NCI-H128 (cell line): ENCODE data around the gene CRB2.

Source experiments
- DNase-seq: peaks from one replicate; lab custom pipeline; 2025; ENCODE audit not compliant: unreplicated experiment; lab: John Stamatoyannopoulos, UW

Gene CRB2

DNA sequence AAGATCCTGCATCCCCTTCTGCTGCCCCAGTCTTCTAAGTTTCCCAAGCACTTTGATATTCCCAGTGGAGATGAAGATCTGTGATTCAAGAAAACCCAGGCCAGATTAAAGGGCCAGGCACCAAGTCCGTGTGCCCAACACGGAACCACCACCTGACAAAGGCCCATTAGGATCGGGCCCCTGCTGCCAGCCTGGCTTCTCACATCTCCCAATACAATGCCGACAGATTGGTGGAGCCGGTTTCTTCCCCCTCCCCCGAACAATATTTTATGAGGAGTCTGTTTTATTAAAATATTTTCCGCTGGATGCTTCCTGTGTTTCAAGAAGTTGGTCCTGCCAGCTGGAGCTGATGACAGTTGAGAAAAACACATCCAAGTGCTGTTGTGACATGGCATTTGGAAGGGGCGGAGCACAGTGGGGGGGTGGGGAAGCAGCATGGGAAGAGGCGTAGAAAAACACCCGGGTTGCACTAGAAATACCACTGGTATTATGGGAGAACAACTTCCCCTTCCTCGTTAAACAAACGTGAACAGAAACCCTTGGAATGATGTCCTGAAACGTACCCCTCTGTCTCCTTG is 45.0 kb downstream of the CRB2 start:
- no peak for DNase-seq

GRCh38 chr9:123401879-123402513 is 46.0 kb downstream of the CRB2 start:
- DNase-seq: no peak

- no peak for DNase-seq
These were observed 47.0 kb downstream of the CRB2 start for GRCh38 chr9:123402981-123403509.

DNA sequence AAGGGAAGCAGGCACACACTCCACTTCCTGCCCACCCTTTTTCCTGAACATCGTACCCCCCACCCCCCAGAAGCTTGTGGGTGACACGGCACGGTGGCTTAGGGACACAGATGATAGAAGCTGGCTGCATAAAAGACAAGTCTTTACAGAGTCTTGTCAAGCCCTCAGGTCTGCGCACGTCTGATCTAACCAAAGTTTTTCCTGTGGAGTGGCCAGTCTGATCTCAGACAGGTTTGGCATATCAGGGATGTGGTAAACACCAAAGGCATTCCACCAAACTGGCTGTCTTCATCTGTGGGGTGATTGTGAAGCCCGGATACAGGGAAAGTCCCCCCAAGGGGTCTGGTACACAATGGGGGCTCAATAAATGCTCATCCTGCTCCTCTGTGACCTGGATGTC is 50.0 kb downstream of the CRB2 start:
- no peak for DNase-seq

DNA sequence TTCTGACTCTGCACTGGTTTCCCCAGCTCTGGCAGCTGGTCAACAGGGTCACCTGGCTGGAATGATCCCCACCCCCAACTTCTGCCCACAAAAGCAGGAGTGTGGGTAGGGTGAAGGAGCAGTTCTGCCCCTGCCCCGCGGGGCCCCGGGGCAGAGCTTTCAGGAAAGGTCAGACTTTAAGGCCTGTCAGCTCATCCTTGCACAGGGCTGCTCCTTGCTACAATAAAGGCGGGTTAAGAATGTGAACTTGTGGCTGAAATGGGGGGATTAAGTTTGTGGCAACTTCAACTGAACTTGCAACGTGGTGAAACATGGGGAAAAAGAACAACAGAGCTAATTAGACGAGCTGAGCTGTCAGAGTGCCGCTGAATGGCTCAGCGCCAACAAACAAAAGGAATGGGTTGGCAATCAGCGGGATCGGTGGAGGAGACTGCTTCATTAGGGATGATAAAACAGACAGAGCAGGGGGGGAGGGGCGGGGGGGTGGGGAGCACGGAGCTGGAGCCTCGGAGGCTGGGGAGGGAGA is 50.8 kb downstream of the CRB2 start:
- DNase-seq: no peak

GRCh38 chr9:123407217-123407851 is 51.3 kb downstream of the CRB2 start:
- DNase-seq: no peak

DNA sequence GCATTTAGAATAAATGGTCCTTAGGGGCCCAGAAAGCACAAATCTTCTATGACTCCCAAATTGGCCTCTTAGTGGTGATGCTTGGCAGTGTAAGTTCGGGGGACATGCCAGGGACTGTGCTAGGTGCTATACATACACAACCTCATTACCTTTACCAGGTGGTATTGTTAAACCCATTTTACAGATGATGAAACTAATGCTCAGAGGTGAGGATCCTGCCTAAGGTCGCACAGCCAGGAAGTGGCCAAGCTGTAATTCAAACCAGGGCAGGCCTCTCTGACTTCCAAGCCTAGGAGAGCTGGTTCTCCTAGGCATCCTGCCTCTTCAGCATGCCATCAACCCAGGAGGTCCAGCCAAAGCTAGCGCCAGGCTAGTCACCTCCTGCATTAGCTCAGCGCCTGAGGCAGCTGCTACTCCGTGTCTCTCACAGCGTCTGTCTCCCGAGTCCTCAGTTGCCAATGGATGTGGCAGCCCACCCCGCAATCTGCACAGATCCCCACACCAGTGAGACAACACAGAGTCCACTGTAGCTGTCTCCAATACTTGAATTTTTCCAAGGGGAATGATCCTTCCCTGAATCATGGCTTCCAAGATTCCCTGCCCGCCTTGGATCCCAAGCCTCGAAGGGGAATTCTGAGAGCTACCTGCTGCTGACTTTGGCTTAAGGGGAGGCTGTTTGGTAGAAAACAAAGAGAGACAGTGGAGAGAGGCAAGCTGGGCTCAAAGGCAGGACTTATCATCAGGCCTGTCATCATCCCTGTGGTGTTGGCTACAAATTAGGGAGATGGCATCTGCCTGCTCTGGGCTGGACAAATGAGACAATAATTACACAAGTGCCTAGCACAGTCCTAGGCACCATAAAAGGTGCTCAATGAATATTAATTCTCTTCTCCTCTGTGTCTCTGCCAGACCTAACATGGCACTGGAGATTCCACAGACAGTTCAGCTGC is 52.6 kb downstream of the CRB2 start:
- no peak for DNase-seq

DNA sequence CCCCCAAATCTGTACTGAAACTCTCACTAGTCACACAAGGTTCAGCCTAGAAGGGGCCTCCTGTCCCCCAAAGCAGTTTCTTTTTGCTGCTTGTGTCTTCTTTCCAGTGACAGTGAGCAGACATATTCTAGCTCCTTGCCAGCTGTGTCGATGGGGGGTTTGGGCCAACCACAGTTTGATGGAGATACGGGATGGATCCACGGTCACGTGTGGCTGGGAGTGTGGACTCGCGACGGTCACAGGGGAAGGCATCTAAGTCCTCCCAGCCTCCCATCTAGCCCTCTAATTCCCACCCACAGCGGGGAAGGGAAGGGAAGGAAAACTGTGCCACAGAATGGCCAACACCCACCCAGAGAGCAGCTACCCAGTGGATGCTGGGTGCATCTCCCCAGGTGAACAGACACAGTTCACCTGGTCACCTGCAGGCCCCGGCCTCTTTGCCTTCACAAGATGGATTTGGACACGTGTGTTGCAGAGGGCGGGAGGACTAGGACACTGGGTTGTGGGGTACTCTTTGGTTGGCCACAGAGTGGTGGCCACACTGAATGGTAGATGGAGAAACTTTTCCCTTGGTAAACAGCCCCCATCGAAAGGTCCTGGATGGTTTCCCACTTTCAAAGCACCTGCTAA is 54.4 kb downstream of the CRB2 start:
- no peak for DNase-seq

GRCh38 chr9:123411191-123411590 is 55.2 kb downstream of the CRB2 start:
- no peak for DNase-seq

GRCh38 chr9:123411636-123412035 is 55.6 kb downstream of the CRB2 start:
- no peak for DNase-seq

- no peak for DNase-seq
These were observed 56.3 kb downstream of the CRB2 start for GRCh38 chr9:123412171-123412820.

- no peak for DNase-seq
These were observed 58.2 kb downstream of the CRB2 start for GRCh38 chr9:123414204-123414603.

DNA sequence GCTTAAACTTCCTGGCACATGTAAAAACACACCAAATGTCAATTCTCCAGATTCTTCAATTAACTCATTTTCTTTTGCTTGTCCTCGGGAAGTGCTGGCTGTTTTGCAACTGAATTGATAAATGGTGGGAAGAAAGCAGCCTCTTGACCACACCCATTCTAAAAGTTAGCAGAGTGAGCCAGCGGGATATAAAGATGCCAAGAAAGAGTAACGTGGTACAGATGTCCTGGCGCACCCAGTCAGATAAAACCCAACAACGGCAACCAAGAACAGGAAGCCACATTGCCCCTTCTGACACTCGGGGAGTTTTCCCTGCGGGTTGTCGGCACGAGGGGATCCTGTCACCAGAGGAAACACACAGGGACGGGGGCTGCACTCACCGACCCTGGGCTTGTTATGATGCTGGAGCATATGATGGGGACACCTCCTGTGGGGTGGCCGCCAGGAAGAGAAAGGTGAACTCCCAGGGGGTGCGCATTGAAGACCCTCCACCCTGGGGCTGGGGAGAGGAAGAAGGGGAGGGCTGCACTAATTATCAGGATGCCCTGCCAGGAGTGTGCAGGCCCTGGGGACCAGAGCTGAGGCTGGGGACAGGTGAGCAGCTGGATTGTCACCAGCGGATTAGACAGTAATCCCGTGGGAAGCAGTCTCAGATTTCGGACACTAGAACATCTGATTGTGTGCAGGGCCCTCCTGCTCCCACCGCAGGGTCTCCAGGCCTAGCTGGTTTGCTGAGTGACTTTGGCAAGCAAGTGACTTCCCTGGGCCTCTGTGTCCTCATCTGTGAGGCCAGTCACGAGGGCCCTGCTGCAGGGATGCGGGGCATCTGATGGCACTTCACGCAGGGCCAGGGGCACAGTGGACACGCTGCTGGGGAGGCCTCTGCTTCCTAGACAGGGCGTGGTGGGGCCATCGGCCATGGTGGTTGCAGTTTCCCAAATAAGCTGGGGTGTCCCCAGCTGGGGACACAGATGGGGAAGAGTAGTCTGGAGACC is 59.2 kb downstream of the CRB2 start:
- DNase-seq: no peak

GRCh38 chr9:123416176-123416575 is 60.2 kb downstream of the CRB2 start:
- DNase-seq: no peak

DNA sequence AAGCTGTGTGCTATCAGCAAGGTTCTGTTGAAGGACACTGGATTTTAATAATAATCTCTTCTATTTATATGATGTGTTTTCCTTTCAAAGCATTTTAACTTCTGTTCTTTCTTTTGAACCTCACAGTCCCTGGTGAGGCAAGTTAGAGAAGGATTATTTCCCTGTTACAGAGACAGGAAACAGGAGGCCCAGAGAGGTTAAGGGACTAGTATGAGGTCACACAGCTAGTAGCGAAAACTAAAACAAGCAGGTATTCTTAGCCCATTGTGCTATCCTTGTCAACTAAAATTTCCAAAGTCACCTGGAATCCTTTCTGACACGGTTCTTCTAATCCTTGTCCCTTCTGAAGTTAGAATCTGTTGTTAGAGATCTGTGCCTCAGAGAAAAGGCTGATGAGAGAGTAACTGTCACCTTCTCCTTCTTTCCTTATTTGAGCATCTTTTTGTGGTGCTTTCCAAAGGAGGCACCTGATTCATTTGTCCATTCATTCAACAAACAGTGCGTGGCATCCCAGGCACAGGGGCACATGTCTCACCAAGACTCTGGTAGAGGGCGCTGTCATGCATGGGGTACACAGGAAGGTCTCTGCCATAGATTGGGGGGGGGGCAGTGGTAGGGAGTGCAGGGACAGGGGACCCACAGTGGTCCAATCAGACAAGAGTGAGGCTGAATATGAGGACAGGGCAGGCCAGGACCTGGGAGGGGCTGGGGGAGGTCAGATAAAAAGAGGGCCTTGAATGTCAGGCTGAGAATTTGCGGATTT is 61.5 kb downstream of the CRB2 start:
- no peak for DNase-seq

DNA sequence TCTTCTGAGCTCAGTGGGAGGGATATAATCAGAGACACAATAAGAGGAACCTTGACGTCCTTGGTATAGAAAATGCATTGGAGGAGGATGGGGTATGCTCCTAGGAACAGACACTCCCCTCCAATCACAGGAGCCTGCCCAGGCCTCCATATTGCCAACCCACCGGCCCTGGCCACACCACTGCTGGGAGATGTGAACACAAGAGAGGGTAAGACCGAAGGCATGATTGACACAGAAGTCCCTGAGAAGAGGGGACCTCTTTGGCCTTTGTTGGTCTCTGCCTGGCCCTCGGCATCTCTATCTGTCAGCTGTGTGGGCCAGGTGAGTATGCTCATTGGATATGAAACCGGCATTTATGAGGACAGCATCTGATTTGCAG is 62.0 kb downstream of the CRB2 start:
- no peak for DNase-seq

- DNase-seq: no peak
These were observed 62.5 kb downstream of the CRB2 start for GRCh38 chr9:123418506-123418905.

DNA sequence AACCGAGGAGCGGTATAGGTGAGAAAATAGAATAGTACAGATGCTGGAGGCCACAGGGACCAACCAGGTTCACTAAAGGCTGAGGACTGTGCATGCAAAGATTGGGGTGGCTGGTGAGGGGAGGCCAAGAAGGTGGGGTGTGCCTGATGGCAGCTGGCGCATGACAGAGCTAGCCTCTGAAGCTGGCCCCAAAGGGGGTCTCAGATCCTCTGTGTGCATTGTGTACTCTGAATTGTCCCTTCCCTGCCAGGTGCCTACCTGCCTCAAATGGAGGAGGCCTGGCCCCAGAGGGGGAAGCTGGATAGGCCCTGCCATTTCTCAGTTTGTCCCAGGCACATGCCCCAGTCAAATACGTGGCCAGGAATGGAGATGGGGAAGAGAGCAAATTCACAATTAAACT is 63.1 kb downstream of the CRB2 start:
- no peak for DNase-seq
